GM12878 (cell line): ENCODE results near the gene ADCK1.

ENCODE experiments used
- ATF3 ChIP-seq: IDR thresholded peaks from 2 replicates; pipeline ENCODE4 v1.6.1; 2011; ENCODE audit warnings: low read depth, mild to moderate bottlenecking, low read length, moderate library complexity, borderline replicate concordance; ENCODE audit errors: extremely low read depth
- BHLHE40 ChIP-seq, 2 experiments: fragments of 450-650 bp in 1 of 2; IDR thresholded peaks; 2 replicates each; pipeline ENCODE4 v1.6.1; 2011 to 2017; ENCODE audit warnings: low read depth in 2 of 2, borderline replicate concordance in 1 of 2, improper control_type of control experiment in 1 of 2, low read length in 1 of 2, mild to moderate bottlenecking in 1 of 2
- BRCA1 ChIP-seq: IDR thresholded peaks from 2 replicates; pipeline ENCODE4 v1.6.1; 2011; ENCODE audit warnings: low read depth, low read length, improper control_type of control experiment
- EZH2 ChIP-seq: IDR thresholded peaks from 2 replicates; pipeline ENCODE4 v1.6.1; 2012; ENCODE audit warnings: low read depth, mild to moderate bottlenecking, control low read depth, inconsistent platforms, low read length, borderline replicate concordance; ENCODE audit not compliant: control insufficient read depth
- NR2C2 ChIP-seq: IDR thresholded peaks from 2 replicates; pipeline ENCODE4 v1.6.1; 2011; ENCODE audit warnings: borderline replicate concordance, low read depth; ENCODE audit not compliant: control insufficient read depth, insufficient read length
- RAD51 ChIP-seq: fragments of 450-650 bp; IDR thresholded peaks from 2 replicates; pipeline ENCODE4 v1.6.1; 2016; ENCODE audit warnings: moderate library complexity, mild to moderate bottlenecking, inconsistent platforms
- RCOR1 ChIP-seq: conservative IDR thresholded peaks from 2 replicates; pipeline ENCODE4 v1.6.1; 2012; ENCODE audit warnings: low read depth, low read length, improper control_type of control experiment
- TAF1 ChIP-seq: IDR thresholded peaks from 2 replicates; pipeline ENCODE4 v1.6.1; 2011; ENCODE audit warnings: mild to moderate bottlenecking, low read depth, low read length, borderline replicate concordance
- ZSCAN29 ChIP-seq: fragments of 450-650 bp; IDR thresholded peaks from 2 replicates; pipeline ENCODE4 v1.6.1; 2017; ENCODE audit warnings: mild to moderate bottlenecking, moderate library complexity

- TF ChIP-seq TAF1 (no peak), EZH2 (no peak), ATF3 (no peak), BRCA1 (no peak), RAD51 (no peak), BHLHE40 (IDR thresholded peaks at IDR 0.05; ENCODE audit: borderline replicate concordance in 1 of 2, low read depth in 2 of 2, low read length in 1 of 2) (no peak), NR2C2 (no peak), ZSCAN29 (no peak), RCOR1 (no peak)
Observed at GRCh38 chr14:77965919-77966435, 166.1 kb downstream of the ADCK1 start.
